AG04449 (cell line): ENCODE measurements around the gene RPS14.

ENCODE experiments used
- CTCF ChIA-PET: fragments of 350-600 bp; formaldehyde crosslinking; extraction: SDS; loops from one replicate; lab custom pipeline; 2021; ENCODE audit warnings: antibody characterized with exemption; lab: Yijun Ruan, JAX
- POLR2A ChIA-PET: fragments of 400-600, 350-600 bp; formaldehyde crosslinking; extraction: SDS; loops from one replicate; lab custom pipeline; 2020; ENCODE audit warnings: antibody characterized with exemption, inconsistent platforms; lab: Yijun Ruan, JAX
- DNase-seq: peaks from one replicate; pipeline ENCODE4 v3.0.0-alpha.2; 2010; ENCODE audit warnings: low read depth, low spot score
- H3K4me3 ChIP-seq: 2 replicates; pipeline ENCODE4 v1.5.1; 2011; ENCODE audit warnings: low read depth, mild to moderate bottlenecking, control low read depth, low read length
- TF ChIP-seq, protein P1 (sequence below): IDR thresholded peaks from one replicate; pipeline ENCODE4 v1.5.1; 2011; ENCODE audit warnings: mild to moderate bottlenecking, moderate library complexity, low read length, control low read depth, inconsistent platforms; ENCODE audit not compliant: insufficient read depth; ENCODE audit errors: missing control alignments

RPS14 gene

DNA sequence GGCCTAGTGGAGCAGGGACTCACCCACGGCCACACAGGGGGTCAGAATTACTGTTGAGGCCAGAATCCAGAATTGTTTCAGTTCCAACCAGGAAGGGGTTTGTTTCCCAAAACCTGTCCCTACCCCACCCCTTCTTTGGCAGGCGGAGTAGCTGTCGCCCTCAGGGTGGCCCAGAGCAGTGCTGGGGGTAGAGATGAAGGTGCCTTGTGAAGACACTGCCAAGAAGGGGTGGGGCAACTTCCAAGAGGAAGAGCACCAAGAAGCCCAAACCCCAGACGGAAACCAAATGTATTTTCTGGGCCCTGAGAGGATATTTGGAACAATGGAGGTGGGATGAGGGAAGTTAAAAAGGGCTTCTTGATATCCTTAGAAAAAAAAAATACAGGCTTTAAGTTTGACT, 47.0 kb upstream of the RPS14 start:
- ChIA-PET POLR2A (interaction anchor here (1.5 to 3.6 kb wide), 3 partner anchors 8 to 15 kb away, joined by 4 to 25 read pairs (median 5); no protein-coding TSS in a partner anchor), CTCF (interaction anchor here (0.7 to 3.4 kb wide), 6 partner anchors 9 to 48 kb away, joined by 3 to 13 read pairs (median 4); partner anchors contain the start of gene RPS14)
- TF ChIP-seq, protein P1, sequence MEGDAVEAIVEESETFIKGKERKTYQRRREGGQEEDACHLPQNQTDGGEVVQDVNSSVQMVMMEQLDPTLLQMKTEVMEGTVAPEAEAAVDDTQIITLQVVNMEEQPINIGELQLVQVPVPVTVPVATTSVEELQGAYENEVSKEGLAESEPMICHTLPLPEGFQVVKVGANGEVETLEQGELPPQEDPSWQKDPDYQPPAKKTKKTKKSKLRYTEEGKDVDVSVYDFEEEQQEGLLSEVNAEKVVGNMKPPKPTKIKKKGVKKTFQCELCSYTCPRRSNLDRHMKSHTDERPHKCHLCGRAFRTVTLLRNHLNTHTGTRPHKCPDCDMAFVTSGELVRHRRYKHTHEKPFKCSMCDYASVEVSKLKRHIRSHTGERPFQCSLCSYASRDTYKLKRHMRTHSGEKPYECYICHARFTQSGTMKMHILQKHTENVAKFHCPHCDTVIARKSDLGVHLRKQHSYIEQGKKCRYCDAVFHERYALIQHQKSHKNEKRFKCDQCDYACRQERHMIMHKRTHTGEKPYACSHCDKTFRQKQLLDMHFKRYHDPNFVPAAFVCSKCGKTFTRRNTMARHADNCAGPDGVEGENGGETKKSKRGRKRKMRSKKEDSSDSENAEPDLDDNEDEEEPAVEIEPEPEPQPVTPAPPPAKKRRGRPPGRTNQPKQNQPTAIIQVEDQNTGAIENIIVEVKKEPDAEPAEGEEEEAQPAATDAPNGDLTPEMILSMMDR, result no peak
- no peak overlapping the region for H3K4me3 ChIP-seq
- no peak for DNase-seq

DNA sequence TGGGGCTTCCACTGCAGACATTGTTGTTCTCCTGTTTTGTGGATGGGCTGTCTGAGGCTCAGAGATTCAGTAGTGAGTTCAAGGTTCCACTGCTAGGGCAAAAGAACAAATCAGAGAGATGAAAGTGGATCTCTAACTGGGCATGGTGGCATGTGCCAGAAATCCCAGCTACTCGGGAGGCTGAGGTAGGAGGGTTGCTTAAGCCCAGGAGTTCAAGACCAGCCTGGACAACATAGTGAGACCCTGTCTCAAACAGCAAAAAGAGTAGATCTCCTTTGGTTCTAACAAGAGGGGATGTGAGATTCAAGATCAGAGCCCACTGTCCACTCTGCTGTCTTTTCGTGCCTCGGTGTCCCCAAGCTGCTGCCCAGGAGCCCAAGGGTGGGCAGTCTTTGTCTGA, 46.6 kb upstream of the RPS14 start:
- TF ChIP-seq, protein P1, result no peak
- ChIA-PET POLR2A (interaction anchor here (1.0 to 1.5 kb wide), 2 partner anchors 9 to 16 kb away, joined by 3 to 4 read pairs; no protein-coding TSS in a partner anchor), CTCF (interaction anchor here (0.7 to 3.4 kb wide), 5 partner anchors 9 to 47 kb away, joined by 3 to 13 read pairs (median 4); partner anchors contain the start of gene RPS14)
- no peak for DNase-seq
- no peak overlapping the region for H3K4me3 ChIP-seq

DNA sequence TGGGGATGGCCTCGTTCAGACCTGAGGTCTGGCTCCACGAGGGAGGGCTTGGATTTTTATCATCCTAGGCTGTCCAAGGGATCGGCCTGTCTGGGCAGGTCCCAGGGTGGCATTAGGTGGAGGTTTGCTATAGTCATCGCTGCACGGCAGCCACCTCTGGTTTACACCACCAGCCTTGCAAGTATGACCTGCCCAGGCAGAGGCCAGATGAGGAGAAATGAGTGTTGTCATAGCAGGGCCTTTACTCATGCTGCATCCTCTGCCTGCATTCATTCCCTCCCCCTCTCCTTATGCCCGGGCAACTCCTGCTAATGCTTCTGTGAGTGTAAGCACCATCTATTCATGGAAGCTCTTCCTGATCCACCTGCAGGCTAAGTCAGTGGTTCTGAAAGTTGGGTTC, 43.1 kb upstream of the RPS14 start:
- TF ChIP-seq, protein P1, result no peak
- POLR2A ChIA-PET, result interaction anchor here (0.7 to 1.4 kb wide), 4 partner anchors 12 to 55 kb away, joined by 3 to 8 read pairs (median 4); no protein-coding TSS in a partner anchor
- no peak overlapping the region for H3K4me3 ChIP-seq
- peak; percentile 53 for DNase-seq
- CTCF ChIA-PET, result interaction anchor here (0.7 to 4.0 kb wide), 6 partner anchors 13 to 52 kb away, joined by 3 to 21 read pairs (median 10); no protein-coding TSS in a partner anchor

DNA sequence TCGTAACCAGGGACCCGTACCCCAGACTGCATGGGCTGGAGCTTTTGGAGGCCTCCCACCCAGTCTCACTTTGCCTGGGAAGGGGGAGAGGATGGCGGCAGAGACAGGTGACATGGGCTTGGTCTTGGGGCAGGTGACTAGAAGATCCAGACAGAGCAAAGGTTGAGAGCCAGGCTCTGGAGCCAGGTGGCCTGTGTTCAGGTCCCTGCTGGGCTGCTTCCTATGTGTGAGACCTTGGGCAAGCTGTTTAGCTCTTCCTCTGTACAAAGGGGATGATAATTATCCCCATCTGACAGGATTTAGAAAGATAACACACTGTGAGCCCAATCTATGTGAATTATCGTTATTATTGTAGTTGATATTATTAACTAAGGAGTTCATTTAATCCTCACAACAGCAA, 42.3 kb upstream of the RPS14 start:
- no peak for DNase-seq
- CTCF ChIA-PET, result interaction anchor here (1.1 to 4.0 kb wide), 6 partner anchors 8 to 53 kb away, joined by 3 to 21 read pairs (median 10); no protein-coding TSS in a partner anchor
- H3K4me3 ChIP-seq, result no peak overlapping the region
- POLR2A ChIA-PET, result interaction anchor here (0.9 to 2.5 kb wide), 5 partner anchors 9 to 24 kb away, joined by 3 to 9 read pairs (median 3); no protein-coding TSS in a partner anchor
- TF ChIP-seq, protein P1, result no peak

DNA sequence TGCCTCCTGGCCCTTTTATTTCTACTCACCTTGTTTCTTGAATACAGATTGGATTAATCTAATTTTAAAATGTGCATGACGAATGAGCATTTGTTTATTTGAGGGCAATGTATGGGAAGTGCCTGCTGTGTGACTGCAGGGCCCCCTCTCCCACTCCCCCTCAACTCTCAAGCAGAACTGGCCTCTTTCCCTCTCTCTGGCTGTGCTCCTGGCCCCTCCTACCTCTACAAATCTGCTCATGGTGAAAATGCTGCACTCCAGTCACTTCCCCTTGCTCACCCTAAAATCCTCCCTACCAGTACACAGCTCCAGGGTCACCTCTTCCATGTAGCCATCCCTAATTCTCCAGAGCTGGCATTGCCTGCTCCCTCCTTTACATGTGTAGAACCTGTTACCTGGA, 41.2 kb upstream of the RPS14 start:
- DNase-seq, result no peak
- TF ChIP-seq, protein P1, result no peak
- ChIA-PET POLR2A (interaction anchor here (0.7 to 3.0 kb wide), 7 partner anchors 8 to 27 kb away, joined by 3 to 14 read pairs (median 5); no protein-coding TSS in a partner anchor), CTCF (interaction anchor here (1.0 to 4.0 kb wide), 8 partner anchors 9 to 357 kb away, joined by 3 to 21 read pairs (median 7); no protein-coding TSS in a partner anchor)
- H3K4me3 ChIP-seq, result no peak overlapping the region

DNA sequence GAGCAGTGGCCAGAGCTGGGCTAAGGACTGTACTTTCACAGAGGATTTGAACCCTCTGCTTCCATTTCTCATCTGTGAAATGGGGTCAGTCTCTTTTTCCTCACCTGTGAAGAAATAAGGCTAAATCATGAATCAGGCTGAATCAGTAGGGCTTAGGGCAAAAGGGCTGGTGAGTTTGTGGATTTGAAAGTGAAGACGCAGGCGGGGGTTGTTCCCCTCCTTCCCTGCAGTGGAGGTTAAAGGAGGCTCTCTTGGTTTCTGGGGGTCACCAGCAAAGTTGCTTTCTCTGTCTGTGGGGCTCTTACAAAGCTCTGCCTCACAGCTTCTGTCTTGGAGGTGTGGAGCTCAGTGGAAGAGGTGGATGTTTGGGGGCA, 40.7 kb upstream of the RPS14 start:
- TF ChIP-seq, protein P1, result no peak
- no peak overlapping the region for H3K4me3 ChIP-seq
- ChIA-PET POLR2A (interaction anchor here (0.7 to 3.0 kb wide), 11 partner anchors 10 to 40 kb away, joined by 3 to 14 read pairs (median 5); no protein-coding TSS in a partner anchor), CTCF (interaction anchor here (0.8 to 4.0 kb wide), 13 partner anchors 10 to 357 kb away, joined by 3 to 21 read pairs (median 3); no protein-coding TSS in a partner anchor)
- DNase-seq, result no peak
